HEK293 (cell line): ENCODE data around the gene MSRB1.

ENCODE experiments used
- KLF1 ChIP-seq: fragments of 450-650 bp; formaldehyde crosslinking; IDR thresholded peaks from 2 replicates; pipeline ENCODE4 v1.5.1; 2016; ENCODE audit warnings: missing biosample characterization, missing genetic modification characterization
- ZFP41 ChIP-seq: fragments of 450-650 bp; formaldehyde crosslinking; IDR thresholded peaks from 2 replicates; pipeline ENCODE4 v1.5.1; 2016; ENCODE audit warnings: missing biosample characterization, missing genetic modification characterization, borderline replicate concordance
- ZNF223 ChIP-seq: fragments of 450-650 bp; formaldehyde crosslinking; IDR thresholded peaks from 2 replicates; pipeline ENCODE4 v1.5.1; 2016; ENCODE audit warnings: missing biosample characterization, missing genetic modification characterization
- ZNF266 ChIP-seq: fragments of 450-650 bp; formaldehyde crosslinking; IDR thresholded peaks from 2 replicates; pipeline ENCODE4 v1.5.1; 2016; ENCODE audit warnings: missing biosample characterization, missing genetic modification characterization, low read depth
- ZNF571 ChIP-seq: fragments of 450-650 bp; formaldehyde crosslinking; IDR thresholded peaks from 2 replicates; pipeline ENCODE4 v1.5.0; 2017; ENCODE audit warnings: missing biosample characterization, missing genetic modification characterization
- TF ChIP-seq, protein P1 (sequence below): fragments of 450-650 bp; formaldehyde crosslinking; IDR thresholded peaks from 2 replicates; pipeline ENCODE4 v1.5.1; 2016; ENCODE audit warnings: missing biosample characterization, missing genetic modification characterization
- TF ChIP-seq, protein P2 (sequence below): fragments of 450-650 bp; formaldehyde crosslinking; IDR thresholded peaks from 2 replicates; pipeline ENCODE4 v1.5.1; 2016; ENCODE audit warnings: missing biosample characterization, missing genetic modification characterization
- TF ChIP-seq, protein P3 (sequence below): fragments of 450-650 bp; formaldehyde crosslinking; IDR thresholded peaks from 2 replicates; pipeline ENCODE4; 2016; ENCODE audit warnings: missing biosample characterization, missing genetic modification characterization

DNA sequence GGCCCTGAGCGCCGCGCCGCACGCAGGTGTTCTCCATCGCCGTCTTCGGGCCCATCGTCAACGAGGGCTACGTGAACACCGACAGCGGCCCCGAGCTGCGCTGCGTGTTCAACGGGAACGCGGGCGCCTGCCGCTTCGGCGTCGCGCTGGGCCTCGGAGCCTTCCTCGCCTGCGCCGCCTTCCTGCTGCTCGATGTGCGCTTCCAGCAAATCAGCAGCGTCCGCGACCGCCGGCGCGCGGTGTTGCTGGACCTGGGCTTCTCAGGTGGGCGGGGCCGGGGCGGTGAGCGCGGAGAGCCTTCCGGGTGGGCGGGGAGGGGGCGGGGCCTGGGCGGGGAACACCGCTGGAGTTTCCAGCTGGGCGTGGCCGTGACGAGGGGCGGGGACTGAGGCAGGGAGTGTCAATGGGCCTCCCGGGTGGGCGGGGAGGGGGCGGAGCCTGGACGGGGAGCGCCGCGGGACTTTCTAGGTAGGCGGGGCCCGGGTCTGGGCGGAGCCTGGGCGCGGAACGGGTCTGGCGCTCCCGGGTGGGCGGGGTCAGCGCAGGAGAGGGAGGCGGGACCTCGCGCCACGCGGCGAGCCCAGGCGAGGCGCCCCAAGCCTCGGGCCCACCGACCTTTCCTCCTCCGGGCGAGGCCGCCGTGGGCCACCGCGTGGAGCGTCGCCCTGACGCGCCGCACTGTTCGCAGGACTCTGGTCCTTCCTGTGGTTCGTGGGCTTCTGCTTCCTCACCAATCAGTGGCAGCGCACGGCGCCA is 49.1 kb upstream of the MSRB1 start:
- TF ChIP-seq ZNF223 (tag by site-specific recombination) (no peak), KLF1 (tag by site-specific recombination) (peak; percentile 61), ZFP41 (tag by site-specific recombination) (no peak), ZNF571 (tag by site-specific recombination) (no peak), ZNF266 (tag by site-specific recombination) (no peak)
- TF ChIP-seq, protein P1, sequence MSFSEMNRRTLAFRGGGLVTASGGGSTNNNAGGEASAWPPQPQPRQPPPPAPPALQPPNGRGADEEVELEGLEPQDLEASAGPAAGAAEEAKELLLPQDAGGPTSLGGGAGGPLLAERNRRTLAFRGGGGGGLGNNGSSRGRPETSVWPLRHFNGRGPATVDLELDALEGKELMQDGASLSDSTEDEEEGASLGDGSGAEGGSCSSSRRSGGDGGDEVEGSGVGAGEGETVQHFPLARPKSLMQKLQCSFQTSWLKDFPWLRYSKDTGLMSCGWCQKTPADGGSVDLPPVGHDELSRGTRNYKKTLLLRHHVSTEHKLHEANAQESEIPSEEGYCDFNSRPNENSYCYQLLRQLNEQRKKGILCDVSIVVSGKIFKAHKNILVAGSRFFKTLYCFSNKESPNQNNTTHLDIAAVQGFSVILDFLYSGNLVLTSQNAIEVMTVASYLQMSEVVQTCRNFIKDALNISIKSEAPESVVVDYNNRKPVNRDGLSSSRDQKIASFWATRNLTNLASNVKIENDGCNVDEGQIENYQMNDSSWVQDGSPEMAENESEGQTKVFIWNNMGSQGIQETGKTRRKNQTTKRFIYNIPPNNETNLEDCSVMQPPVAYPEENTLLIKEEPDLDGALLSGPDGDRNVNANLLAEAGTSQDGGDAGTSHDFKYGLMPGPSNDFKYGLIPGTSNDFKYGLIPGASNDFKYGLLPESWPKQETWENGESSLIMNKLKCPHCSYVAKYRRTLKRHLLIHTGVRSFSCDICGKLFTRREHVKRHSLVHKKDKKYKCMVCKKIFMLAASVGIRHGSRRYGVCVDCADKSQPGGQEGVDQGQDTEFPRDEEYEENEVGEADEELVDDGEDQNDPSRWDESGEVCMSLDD (tag by site-specific recombination), result no peak
- TF ChIP-seq, protein P2, sequence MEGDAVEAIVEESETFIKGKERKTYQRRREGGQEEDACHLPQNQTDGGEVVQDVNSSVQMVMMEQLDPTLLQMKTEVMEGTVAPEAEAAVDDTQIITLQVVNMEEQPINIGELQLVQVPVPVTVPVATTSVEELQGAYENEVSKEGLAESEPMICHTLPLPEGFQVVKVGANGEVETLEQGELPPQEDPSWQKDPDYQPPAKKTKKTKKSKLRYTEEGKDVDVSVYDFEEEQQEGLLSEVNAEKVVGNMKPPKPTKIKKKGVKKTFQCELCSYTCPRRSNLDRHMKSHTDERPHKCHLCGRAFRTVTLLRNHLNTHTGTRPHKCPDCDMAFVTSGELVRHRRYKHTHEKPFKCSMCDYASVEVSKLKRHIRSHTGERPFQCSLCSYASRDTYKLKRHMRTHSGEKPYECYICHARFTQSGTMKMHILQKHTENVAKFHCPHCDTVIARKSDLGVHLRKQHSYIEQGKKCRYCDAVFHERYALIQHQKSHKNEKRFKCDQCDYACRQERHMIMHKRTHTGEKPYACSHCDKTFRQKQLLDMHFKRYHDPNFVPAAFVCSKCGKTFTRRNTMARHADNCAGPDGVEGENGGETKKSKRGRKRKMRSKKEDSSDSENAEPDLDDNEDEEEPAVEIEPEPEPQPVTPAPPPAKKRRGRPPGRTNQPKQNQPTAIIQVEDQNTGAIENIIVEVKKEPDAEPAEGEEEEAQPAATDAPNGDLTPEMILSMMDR (tag by site-specific recombination), result no peak
- TF ChIP-seq, protein P3, sequence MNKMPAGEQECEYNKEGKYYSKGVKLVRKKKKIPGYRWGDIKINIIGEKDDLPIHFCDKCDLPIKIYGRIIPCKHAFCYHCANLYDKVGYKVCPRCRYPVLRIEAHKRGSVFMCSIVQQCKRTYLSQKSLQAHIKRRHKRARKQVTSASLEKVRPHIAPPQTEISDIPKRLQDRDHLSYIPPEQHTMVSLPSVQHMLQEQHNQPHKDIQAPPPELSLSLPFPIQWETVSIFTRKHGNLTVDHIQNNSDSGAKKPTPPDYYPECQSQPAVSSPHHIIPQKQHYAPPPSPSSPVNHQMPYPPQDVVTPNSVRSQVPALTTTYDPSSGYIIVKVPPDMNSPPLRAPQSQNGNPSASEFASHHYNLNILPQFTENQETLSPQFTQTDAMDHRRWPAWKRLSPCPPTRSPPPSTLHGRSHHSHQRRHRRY (tag by site-specific recombination), result no peak
